K562 (cell line): ENCODE results near the gene DKC1.

Source experiments
- ATF1 ChIP-seq, 2 experiments: fragments of 450-650 bp in 1 of 2; IDR thresholded peaks; 2 replicates each; pipeline ENCODE4 v1.6.1; 2016; ENCODE audit warnings: missing compliant biosample characterization in 1 of 2, missing genetic modification characterization in 1 of 2
- DNMT1 ChIP-seq: fragments of 450-650 bp; IDR thresholded peaks from 2 replicates; pipeline ENCODE4 v1.6.1; 2016; ENCODE audit warnings: antibody characterized with exemption, mild to moderate bottlenecking
- RBFOX2 ChIP-seq: fragments of 200-400 bp; formaldehyde crosslinking; IDR thresholded peaks from 2 replicates; pipeline ENCODE4 v1.6.1; 2017; ENCODE audit warnings: low read depth, mild to moderate bottlenecking, low read length, moderate library complexity
- U2AF2 ChIP-seq: fragments of 200-400 bp; formaldehyde crosslinking; optimal IDR thresholded peaks from 2 replicates; pipeline ENCODE3; 2017; ENCODE audit warnings: low read depth, mild to moderate bottlenecking, low read length
- TF ChIP-seq, protein P1 (sequence below), 3 experiments: IDR thresholded peaks in 2 of 3; conservative IDR thresholded peaks in 1 of 3; 2 replicates each; pipeline ENCODE4 v1.5.1; 2011 to 2012; ENCODE audit warnings: low read length in 3 of 3, mild to moderate bottlenecking in 3 of 3, control low read depth in 2 of 3, improper control_type of control experiment in 1 of 3, inconsistent platforms in 1 of 3, low read depth in 1 of 3, mixed read lengths in 1 of 3, moderate library complexity in 1 of 3; ENCODE audit not compliant: insufficient read depth in 2 of 3
- TF ChIP-seq, protein P2 (sequence below): fragments of 250-450 bp; sonication (Bioruptor Pico); IDR thresholded peaks from 2 replicates; pipeline ENCODE4 v1.5.0; 2021; ENCODE audit warnings: mild to moderate bottlenecking, borderline replicate concordance

DNA sequence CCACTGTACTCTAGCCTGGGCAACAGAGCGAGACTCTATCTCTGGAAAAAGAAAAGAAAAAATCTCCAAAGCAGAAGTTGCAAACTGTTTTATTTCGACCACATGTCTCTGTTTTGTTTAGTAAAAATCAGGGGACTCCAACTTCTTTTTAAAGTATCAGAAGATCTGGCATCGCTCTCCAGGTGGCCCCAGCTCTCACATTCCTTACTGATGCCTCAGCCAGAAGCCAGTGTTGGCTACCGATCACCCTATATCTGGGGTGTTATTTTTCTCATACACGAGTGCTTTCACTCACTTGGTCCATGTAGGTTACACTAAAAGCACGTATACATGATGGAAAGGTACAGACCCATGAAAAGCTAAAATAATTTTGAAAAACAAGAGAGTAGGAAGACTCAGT is 34.3 kb downstream of the DKC1 start:
- no peak for TF ChIP-seq RBFOX2
- no peak for TF ChIP-seq DNMT1
- no peak for TF ChIP-seq U2AF2
- TF ChIP-seq, protein P1, sequence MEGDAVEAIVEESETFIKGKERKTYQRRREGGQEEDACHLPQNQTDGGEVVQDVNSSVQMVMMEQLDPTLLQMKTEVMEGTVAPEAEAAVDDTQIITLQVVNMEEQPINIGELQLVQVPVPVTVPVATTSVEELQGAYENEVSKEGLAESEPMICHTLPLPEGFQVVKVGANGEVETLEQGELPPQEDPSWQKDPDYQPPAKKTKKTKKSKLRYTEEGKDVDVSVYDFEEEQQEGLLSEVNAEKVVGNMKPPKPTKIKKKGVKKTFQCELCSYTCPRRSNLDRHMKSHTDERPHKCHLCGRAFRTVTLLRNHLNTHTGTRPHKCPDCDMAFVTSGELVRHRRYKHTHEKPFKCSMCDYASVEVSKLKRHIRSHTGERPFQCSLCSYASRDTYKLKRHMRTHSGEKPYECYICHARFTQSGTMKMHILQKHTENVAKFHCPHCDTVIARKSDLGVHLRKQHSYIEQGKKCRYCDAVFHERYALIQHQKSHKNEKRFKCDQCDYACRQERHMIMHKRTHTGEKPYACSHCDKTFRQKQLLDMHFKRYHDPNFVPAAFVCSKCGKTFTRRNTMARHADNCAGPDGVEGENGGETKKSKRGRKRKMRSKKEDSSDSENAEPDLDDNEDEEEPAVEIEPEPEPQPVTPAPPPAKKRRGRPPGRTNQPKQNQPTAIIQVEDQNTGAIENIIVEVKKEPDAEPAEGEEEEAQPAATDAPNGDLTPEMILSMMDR (IDR thresholded peaks at IDR 0.05 in 2 of 3, conservative IDR thresholded peaks at IDR 0.05 in 1 of 3; ENCODE audit: insufficient read depth in 2 of 3, low read depth in 1 of 3, low read length in 3 of 3), result no peak
- no peak for TF ChIP-seq ATF1 (CRISPR knock-in tag; IDR thresholded peaks at IDR 0.05)
- TF ChIP-seq ATF1 (tag; IDR thresholded peaks at IDR 0.05), result no peak
- TF ChIP-seq, protein P2, sequence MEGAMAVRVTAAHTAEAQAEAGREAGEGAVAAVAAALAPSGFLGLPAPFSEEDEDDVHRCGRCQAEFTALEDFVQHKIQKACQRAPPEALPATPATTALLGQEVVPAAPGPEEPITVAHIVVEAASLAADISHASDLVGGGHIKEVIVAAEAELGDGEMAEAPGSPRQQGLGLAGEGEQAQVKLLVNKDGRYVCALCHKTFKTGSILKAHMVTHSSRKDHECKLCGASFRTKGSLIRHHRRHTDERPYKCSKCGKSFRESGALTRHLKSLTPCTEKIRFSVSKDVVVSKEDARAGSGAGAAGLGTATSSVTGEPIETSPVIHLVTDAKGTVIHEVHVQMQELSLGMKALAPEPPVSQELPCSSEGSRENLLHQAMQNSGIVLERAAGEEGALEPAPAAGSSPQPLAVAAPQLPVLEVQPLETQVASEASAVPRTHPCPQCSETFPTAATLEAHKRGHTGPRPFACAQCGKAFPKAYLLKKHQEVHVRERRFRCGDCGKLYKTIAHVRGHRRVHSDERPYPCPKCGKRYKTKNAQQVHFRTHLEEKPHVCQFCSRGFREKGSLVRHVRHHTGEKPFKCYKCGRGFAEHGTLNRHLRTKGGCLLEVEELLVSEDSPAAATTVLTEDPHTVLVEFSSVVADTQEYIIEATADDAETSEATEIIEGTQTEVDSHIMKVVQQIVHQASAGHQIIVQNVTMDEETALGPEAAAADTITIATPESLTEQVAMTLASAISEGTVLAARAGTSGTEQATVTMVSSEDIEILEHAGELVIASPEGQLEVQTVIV, result no peak
